Fibroblast of skin of right quadriceps (primary cell): ENCODE data around the gene LRBA.

ENCODE experiments used
- DNase-seq: peaks from one replicate; pipeline ENCODE4 v3.0.0-alpha.2; 2013

The LRBA gene

DNA sequence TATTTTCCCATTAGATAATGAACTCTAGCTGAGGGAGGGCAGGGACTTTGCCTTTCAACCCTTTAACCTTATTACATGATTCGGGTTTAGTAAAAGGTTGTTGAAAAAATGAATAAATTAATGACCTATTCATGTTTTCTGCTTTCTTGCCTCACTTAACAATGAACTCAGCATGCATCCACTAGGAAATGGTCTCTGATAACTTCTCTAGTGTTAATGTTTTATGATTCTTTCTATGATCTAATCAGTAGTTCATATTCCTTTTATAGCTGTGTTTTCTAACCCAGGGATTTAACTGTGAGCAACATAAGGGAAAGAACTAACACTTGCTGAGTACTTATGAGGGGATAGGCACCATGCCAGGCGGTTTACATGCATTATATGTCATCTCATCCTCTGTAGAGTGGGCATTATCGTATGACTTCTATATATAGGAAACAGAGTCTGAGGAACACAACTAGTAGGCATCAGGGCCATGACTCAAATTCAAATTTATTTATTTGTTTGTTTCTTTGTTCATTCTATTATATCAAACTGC, 669.8 kb downstream of the LRBA start:
- DNase-seq: no peak

GRCh38 chr4:150343796-150344195, 671.3 kb downstream of the LRBA start:
- no peak for DNase-seq

DNA sequence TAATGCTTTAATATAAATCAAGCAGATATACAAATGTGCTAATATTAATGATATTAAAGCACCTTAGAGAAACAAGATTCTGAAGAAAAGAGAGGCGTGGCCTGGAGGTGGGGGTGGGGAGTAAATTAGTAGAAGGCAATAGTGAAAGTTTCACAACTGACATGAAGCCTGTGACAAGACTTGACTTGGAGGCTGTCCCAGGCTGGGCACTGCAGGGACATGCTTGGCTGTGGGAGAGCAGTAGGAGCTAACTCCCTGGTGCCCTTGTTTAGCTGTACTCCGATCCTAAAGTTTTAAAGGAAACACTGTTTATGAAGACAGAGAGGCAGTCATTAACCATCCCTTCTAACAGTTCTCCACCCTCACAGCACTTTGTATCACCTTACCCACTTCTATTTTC, 672.1 kb downstream of the LRBA start:
- no peak for DNase-seq

GRCh38 chr4:150337734-150338133, 677.4 kb downstream of the LRBA start:
- peak; percentile 88 for DNase-seq

- no peak for DNase-seq
Measured at GRCh38 chr4:150336676-150337412, 678.2 kb downstream of the LRBA start.

DNA sequence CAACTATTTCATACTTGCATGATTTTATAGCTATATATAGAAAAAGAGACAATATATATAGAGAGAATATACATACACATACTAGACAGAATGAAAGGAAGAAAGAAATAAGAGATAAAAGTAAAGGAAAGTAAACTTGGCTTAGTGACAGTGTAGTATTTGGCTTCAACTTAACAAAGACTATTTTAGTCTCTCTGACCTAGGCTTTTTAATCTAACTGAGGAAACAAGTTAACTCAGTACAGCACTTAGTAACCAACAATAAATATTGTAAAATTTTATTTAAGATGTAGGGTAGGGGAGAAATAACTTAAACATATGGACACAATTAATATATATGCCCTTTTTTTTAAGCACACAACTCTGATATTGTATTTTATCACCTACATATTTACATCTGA, 682.1 kb downstream of the LRBA start:
- no peak for DNase-seq

GRCh38 chr4:150332086-150332485, 683.0 kb downstream of the LRBA start:
- DNase-seq: no peak

DNA sequence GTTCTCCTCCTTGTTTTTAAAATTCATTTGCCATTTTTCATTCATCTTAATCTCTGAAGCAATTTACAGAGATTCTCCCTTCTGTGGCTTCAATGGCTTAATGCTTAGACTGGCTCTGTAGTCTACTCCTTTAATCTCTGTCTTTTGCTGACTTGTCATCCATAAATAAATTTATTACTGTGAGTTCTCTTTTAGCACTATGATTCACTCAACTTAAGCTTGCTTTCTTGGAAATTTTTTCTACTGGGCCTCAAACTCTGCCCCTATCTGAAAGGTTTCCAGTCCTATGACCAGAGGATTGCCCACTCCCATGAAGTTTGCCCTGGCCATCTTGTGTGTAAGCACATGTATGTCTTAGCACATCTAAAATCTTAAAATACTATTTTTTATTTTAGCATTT, 685.7 kb downstream of the LRBA start:
- no peak for DNase-seq

DNA sequence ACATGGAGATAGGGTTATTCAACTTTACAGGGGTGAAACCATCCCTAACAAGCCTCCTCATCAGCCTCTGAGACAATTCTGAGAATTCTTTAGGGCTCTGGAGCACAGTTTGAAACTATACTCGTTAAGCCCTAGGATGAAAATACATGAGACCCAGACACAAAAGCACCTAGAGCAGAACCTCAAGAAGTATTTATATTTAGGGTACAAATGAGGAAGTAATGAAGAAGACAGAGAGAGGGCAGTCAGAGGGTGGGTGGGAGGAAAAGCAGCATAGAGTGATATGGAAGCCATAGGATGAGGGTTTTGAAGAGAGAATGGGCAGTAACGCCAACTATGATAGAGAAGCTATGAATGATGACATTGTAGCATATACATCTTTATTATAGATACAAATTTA, 686.6 kb downstream of the LRBA start:
- DNase-seq: no peak

DNA sequence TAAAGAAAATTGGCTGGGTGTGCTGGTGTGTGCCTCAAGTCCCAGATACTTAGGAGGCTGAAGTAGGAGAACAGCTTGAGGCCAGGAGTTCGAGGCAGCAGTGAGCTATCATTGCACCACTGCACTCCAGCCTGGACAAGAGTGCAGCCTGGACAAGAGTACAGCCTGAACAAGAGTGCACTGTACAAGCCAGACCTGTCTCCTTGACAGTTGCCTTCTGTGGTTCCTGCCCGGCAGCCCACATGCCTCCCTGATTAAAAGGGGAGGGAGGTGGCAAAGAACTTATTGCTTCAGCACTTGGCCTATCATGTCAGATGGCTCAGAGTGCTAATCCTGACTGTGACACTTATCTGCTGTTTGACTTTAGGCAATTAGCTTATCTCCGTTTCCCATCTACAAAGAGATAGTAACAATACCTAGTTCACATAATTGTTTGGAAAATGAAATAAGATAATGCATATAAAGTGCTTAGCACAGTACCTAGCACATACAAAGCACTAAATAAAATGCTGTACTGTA, 687.8 kb downstream of the LRBA start:
- no peak for DNase-seq

GRCh38 chr4:150325872-150326271, 689.2 kb downstream of the LRBA start:
- no peak for DNase-seq

DNA sequence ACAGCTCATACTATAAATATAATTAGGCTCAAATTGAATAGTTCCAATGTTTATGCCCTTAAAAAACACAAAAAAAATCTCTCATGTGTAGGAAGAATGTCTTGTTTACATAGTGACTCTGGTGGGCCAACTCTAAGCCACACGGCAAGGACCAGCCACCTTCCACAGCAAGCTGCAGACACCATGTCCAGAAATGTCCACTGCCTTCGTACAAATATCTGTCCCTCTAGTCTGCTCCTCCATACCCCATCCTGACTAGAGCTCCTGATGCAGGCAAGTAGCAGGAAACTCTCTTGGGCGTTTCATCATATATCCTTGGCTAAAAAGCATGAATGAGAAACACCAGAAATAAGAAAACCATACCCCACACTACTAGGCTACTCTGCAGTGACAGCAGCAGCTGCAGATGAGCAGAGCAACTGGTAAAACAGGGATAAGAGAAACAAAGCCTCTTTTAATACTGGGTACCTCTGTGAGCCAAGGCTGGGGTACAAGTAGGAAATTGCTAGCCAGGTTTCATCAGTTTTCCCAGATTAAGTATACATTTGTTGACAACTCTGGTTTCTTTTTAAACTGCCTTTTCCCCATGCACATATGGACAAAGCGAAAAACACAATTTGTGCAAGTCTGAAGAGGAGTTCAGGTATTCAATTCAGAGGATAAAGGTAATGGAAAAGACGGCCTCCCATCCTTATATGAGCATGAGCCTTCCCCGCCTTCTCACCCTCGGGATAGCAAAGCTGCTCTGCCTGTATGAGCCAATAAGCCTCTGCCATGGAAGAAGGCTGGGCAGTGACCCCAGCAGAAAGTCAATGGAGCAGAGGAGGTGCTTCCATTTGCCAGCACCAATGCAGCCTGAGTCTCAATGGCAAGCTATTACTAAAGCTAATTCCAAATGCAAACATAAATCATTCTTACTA, 691.4 kb downstream of the LRBA start:
- peak; percentile 46 for DNase-seq

- DNase-seq: no peak
Measured at GRCh38 chr4:150322646-150323045, 692.4 kb downstream of the LRBA start.

DNA sequence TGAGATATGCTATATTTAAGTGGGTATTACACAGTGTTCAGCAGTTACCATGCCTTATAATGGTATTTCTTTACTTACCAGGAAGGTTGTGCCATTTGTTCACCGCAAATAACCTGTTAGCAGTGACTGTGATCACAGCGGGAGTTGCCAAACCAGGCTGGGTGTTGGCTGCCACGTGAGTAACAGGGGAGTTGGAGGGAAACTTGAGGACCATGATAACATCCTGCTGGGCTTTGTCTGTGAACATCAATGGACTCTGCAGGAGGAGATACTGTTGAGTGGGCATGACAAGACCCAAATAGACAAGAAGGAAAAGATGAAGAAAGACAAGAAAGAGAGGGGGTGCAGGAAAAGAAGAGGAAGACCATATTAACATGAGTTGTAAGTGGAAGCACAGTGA, 694.0 kb downstream of the LRBA start:
- no peak for DNase-seq

DNA sequence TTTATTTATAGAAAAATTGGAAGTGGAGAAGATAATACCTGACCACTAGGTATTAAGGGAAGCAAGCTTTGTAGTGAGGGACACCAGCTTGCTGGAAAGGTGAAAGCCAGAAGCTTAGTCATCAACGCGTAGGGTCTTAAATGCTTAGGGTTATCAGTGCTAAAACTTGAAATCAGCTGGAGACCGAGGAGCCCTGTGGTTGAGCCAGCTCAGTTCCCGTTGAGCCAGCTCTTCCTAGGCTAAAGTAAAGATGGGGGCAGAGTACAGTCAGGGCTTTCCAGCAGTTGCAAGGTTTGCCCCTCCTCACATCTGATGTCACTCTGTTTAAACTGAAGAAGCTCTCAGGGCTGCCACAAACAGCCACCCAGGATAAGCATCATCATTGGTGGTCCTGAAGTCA, 696.1 kb downstream of the LRBA start:
- DNase-seq: no peak

DNA sequence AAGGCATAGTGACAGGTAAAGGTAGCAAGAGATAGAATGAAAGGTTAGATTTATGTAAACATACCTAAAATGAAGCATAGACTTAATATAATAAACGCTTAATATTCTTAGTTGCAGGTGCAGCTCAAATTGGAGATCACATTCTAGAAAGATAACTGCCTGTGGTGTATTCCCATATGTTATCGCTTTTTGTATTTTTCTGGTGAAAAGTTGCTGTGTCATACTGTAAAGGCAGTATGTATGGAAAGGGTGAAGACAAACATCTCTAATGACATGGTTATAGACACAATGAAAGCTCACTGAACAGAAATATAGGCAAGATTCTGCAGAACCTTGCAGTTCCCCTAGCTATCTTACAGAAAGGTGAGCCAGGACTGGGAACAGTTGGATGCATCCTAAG, 696.6 kb downstream of the LRBA start:
- no peak for DNase-seq

DNA sequence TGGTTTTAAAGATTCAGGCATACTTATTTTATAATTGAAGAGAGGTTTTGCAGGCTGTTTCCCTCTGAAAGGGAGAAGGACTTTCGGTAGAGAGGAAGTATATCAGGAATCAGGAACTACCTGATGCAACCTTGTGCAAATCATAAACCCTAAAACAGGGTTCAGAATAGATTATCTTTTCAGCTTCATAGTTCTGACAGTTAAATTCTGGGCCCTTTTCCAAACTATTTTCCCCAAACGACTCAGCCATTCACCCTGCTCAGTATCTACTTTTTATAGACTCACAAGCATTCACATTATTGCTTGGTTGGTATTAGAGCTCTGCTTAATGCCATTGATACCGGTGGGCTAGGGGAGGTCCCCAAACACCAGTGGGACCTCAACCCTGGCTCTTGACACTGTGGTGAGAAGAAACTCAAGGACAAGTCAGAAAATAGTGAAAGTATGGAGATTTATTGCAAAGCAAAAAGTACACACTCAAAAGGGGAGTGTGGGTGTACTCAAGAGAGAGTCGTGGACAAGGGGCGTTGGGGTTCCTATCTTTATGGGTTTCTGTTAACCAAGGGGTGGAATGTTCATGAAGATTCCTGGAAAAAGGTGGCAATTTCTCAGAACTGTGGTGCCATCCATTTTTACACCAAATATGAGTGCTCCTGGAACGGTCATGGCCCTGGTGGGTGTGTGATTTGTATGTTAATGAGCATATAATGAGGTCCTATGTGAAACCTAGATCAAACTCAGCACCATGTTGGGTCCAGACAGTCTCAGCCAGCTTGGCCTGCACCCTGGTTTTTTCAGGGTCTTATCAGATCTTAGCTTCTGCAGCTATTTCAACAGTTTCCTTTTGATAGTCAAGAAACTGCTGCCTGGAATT, 698.5 kb downstream of the LRBA start:
- peak; percentile 76 for DNase-seq

DNA sequence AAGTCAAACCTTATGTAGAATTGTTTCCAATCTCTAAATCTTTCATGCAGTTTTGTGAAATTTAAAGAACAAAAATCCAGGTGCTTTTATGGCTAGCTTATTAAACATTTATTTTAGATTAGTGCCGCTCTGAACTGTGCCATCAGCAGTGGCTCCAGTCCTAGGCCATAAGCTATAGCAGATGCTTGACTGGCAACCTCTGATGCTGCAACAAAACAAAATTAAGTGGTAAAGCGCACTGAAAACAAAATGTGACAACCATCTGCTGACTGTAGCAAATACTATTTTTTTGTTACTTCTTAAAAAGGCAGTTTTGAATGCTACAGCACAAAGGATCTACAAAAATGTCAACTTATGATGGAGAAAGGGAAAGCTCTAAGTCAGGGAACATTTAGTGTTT, 699.4 kb downstream of the LRBA start:
- no peak for DNase-seq

DNA sequence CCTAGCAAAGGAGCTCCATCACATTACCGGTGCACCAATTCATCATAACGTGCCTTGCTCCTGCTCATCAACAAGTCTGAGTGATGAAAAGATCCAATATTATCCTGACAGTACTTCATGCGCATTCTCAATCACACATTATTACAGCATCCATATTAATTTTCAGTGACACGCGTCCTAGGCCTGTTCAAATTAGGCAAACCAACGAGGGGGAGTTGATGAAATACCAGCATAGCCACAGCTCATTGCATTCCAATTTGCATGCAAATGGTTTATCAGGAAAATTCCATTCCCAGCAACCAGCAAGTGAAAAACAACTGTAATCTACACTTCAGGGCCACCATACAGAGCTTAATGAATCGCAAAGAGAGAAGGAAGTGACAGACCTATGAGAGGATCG, 699.9 kb downstream of the LRBA start:
- peak; percentile 54 for DNase-seq

DNA sequence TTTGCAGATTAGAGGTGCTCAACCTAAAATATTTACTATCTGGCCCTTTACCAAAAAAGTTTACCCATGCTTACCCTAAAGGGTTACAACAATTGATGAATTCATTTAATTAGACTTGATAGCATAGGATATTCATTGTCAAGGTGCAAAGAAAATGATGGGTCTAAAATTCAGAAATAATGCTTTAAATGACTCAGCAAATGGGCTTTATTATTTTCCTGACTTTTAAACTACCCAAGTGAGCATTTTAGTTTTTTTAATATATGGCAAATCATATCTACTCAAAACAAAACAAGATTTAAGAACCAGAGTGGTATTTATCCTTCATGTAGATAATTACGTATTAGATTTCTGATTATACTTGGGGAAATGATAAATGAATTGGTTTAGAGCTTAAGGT, 701.1 kb downstream of the LRBA start:
- no peak for DNase-seq

DNA sequence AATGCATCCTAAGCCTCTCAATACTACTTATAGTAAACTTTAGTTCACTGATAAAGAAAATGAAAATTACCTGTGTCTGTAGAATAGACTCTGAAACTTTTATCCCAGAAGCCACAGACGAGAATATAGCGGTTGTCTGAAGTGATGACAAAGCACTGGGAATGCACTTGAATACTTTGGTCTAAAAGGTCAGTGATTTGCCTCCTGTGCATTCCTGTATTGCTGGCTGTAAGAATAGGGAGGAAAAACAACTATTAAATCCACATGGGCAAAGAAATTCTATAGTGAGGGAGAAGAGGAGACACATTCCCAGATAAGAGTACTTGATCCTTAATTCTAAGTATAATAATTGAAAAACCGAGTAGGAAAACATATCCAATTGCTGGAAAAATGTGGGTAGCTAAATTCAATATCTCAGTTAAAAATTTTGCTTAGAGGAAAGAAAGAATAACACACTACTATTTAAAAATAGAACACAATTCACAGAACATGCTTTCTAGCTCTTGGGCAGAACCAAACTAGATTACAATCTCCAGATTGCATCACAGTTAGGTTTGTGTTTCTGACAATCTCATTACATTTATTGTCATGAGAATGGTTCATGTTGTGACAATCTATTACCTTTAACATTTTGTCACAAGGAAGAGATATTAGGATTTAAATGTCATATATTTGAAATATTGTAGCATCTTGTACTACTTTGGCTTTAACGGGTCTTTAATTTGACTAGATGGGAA, 704.8 kb downstream of the LRBA start:
- DNase-seq: peak; percentile 72
